Osteoblast (primary cell): ENCODE measurements around the gene EFCAB12. TPM values are rescaled to one million over a fixed set of nuclear protein-coding genes. Genes with fewer than 3 reads are reported as not detected.

Source experiments
- DNase-seq: peaks from one replicate; pipeline ENCODE4 v3.0.0; 2011; ENCODE audit warnings: low spot score, mixed read lengths; ENCODE audit not compliant: insufficient read length; ENCODE audit errors: missing footprints
- H2AFZ ChIP-seq: 2 replicates; pipeline ENCODE4 v1.6.0; 2011; ENCODE audit warnings: mild to moderate bottlenecking, low read length
- H3K27ac ChIP-seq: 2 replicates; pipeline ENCODE4 v1.5.1; 2011; ENCODE audit warnings: mild to moderate bottlenecking, low read depth, low read length, moderate library complexity
- H3K27me3 ChIP-seq: 2 replicates; pipeline ENCODE4 v1.6.0; 2012; ENCODE audit warnings: mild to moderate bottlenecking, control low read depth, inconsistent platforms, low read length, moderate library complexity; ENCODE audit not compliant: insufficient read depth
- H3K36me3 ChIP-seq: 2 replicates; pipeline ENCODE4 v1.5.1; 2011; ENCODE audit warnings: mild to moderate bottlenecking, low read length, control low read depth, moderate library complexity; ENCODE audit not compliant: insufficient read depth
- H3K4me1 ChIP-seq: 2 replicates; pipeline ENCODE4 v1.5.1; 2011; ENCODE audit warnings: mild to moderate bottlenecking, low read length, control low read depth, moderate library complexity; ENCODE audit not compliant: insufficient read depth
- H3K4me2 ChIP-seq: 2 replicates; pipeline ENCODE4 v1.6.0; 2011; ENCODE audit warnings: mild to moderate bottlenecking, low read length; ENCODE audit not compliant: insufficient read depth
- H3K4me3 ChIP-seq: fragments of 200-600 bp; sonication (generic); 3 replicates; pipeline ENCODE4 v1.5.1; 2012; ENCODE audit warnings: mild to moderate bottlenecking, low read length, inconsistent platforms; ENCODE audit not compliant: insufficient read depth
- H3K79me2 ChIP-seq: 2 replicates; pipeline ENCODE4 v1.6.0; 2012; ENCODE audit warnings: mild to moderate bottlenecking, low read length, control low read depth, inconsistent platforms; ENCODE audit not compliant: insufficient read depth
- H3K9me3 ChIP-seq: 2 replicates; pipeline ENCODE4 v1.5.1; 2011; ENCODE audit warnings: low read depth, low read length, control low read depth
- H4K20me1 ChIP-seq: 2 replicates; pipeline ENCODE4 v1.6.0; 2012; ENCODE audit warnings: mild to moderate bottlenecking, low read length, control low read depth; ENCODE audit not compliant: insufficient read depth
- CTCF ChIP-seq: IDR thresholded peaks from 2 replicates; pipeline ENCODE4 v1.5.1; 2011; ENCODE audit warnings: mild to moderate bottlenecking, low read depth, low read length, moderate library complexity; ENCODE audit errors: extremely low read depth
- total RNA-seq: library from RNA; depleted of rRNA; stranded (reverse); fragments of >200 nt; gene quantifications from 2 replicates; pipeline ENCODE4 v1.2.3, GENCODE V29; 2012

EFCAB12 gene
- total RNA-seq, 1 donor = under 0.01 TPM

GRCh38 chr3:129418041-129418973 is 10.1 kb downstream of the EFCAB12 start:
- DNase-seq = no peak
- no peaks in the 10 kb centered on the region for H4K20me1 ChIP-seq
- no peak overlapping the region for H3K4me2 ChIP-seq
- no peak overlapping the region for H2AFZ ChIP-seq
- H3K4me3 ChIP-seq = no peak overlapping the region
- H3K27me3 ChIP-seq = no peaks in the 10 kb centered on the region
- peaks cover 11% of the 10 kb centered on the region for H3K4me1 ChIP-seq
- H3K9me3 ChIP-seq = no peaks in the 10 kb centered on the region
- TF ChIP-seq CTCF = no peak
- H3K36me3 ChIP-seq = no peaks in the 10 kb centered on the region
- H3K27ac ChIP-seq = no peak overlapping the region
- H3K79me2 ChIP-seq = no peaks in the 10 kb centered on the region

- H2AFZ ChIP-seq = no peak overlapping the region
- no peak overlapping the region for H3K27ac ChIP-seq
- no peak for TF ChIP-seq CTCF
- no peaks in the 10 kb centered on the region for H3K36me3 ChIP-seq
- no peak overlapping the region for H3K4me2 ChIP-seq
- H3K27me3 ChIP-seq = no peaks in the 10 kb centered on the region
- no peaks in the 10 kb centered on the region for H4K20me1 ChIP-seq
- H3K4me1 ChIP-seq = peaks cover 15% of the 10 kb centered on the region
- no peaks in the 10 kb centered on the region for H3K9me3 ChIP-seq
- no peak for DNase-seq
- H3K4me3 ChIP-seq = no peak overlapping the region
- H3K79me2 ChIP-seq = no peaks in the 10 kb centered on the region
Measured at GRCh38 chr3:129417326-129417725, 11.1 kb downstream of the EFCAB12 start.

GRCh38 chr3:129416415-129416814 is 12.0 kb downstream of the EFCAB12 start:
- no peak for TF ChIP-seq CTCF
- DNase-seq = no peak

GRCh38 chr3:129415830-129416229 is 12.6 kb downstream of the EFCAB12 start:
- Histone ChIP-seq H3K27me3 (no peaks in the 10 kb centered on the region), H3K4me1 (peaks cover 15% of the 10 kb centered on the region), H3K27ac (no peak overlapping the region), H3K9me3 (no peaks in the 10 kb centered on the region), H3K36me3 (no peaks in the 10 kb centered on the region), H4K20me1 (no peaks in the 10 kb centered on the region), H2AFZ (no peak overlapping the region), H3K4me3 (no peak overlapping the region), H3K4me2 (no peak overlapping the region), H3K79me2 (no peaks in the 10 kb centered on the region)
- DNase-seq = no peak
- TF ChIP-seq CTCF = no peak

More at GRCh38 chr3:129416415-129416814, 12.0 kb downstream of the EFCAB12 start:
- no peaks in the 10 kb centered on the region for H3K79me2 ChIP-seq
- no peak overlapping the region for H3K27ac ChIP-seq
- no peaks in the 10 kb centered on the region for H3K9me3 ChIP-seq
- no peaks in the 10 kb centered on the region for H3K27me3 ChIP-seq
- H3K36me3 ChIP-seq = no peaks in the 10 kb centered on the region
- H4K20me1 ChIP-seq = no peaks in the 10 kb centered on the region
- peaks cover 15% of the 10 kb centered on the region for H3K4me1 ChIP-seq
- H3K4me3 ChIP-seq = no peak overlapping the region
- H2AFZ ChIP-seq = no peak overlapping the region
- no peak overlapping the region for H3K4me2 ChIP-seq
